Cerebellar cortex (tissue), 1 donor: ENCODE results near the gene NUP98.

Experiments
- DNase-seq: peaks from one replicate; pipeline ENCODE4 v3.0.0-alpha.2; 2015; ENCODE audit warnings: low spot score

The NUP98 gene

DNA sequence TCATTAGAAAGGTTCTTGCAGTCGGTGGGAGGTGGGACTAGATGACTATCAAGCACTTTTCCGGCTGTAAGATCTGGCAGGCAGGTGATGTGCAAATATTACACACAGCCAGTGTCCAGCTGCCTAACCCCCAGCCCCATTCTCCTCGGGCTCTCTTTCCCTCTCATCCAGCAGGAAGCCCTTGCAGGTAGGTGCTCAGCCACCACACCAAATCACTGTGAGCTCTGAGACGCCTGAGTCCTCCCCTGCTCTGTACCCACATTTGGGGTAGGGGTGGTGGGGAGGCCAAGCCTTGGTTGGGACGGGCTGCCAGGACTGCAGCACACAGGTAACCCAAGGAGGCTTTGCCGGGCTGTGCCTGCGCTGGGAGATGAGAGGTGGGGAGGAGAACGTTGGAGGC is 156.2 kb downstream of the NUP98 start:
- no peak for DNase-seq

DNA sequence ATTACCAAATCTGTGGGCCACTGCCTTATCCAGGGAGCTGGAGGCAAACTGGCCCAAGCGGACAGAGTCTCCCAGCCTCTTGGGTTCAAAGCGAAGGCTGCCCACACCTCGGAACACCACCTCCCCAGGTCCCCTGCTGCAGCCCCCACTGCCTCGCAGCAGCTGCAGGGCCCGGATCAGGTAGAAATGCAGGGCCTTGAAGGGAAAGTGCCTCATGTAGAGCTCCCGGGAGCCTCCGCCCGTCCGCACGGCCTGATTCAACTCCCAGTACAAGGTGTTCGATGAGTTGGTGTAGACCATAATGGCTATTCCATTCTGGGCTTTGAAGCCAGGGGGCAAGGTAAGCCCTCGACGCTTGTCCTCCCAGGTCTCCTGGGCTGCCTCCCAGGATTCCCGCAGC is 157.5 kb downstream of the NUP98 start:
- DNase-seq, result no peak

GRCh38 chr11:3638513-3638912 is 158.8 kb downstream of the NUP98 start:
- DNase-seq, result no peak

DNA sequence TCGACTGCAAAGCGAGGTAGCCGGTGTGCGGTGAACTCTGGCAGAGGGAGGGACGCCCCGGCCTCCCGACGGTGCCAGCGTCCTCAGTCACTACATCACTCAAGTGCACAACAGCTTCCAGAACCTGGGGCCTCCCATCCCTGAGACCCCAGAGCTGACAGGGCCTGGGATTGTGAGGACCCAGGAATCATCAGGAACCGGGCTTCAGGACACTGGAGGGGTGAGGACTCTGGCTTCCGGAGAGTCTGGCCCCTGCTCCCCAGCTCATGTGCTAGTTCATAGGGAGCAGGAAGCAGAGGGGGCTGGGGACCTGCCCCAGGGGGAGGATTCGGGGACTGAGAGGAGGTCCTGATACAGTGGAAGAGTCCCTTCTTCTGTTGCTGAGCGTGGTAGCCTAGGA is 160.2 kb downstream of the NUP98 start:
- DNase-seq, result no peak

- no peak for DNase-seq
Observed at GRCh38 chr11:3635641-3636375, 161.5 kb downstream of the NUP98 start.

DNA sequence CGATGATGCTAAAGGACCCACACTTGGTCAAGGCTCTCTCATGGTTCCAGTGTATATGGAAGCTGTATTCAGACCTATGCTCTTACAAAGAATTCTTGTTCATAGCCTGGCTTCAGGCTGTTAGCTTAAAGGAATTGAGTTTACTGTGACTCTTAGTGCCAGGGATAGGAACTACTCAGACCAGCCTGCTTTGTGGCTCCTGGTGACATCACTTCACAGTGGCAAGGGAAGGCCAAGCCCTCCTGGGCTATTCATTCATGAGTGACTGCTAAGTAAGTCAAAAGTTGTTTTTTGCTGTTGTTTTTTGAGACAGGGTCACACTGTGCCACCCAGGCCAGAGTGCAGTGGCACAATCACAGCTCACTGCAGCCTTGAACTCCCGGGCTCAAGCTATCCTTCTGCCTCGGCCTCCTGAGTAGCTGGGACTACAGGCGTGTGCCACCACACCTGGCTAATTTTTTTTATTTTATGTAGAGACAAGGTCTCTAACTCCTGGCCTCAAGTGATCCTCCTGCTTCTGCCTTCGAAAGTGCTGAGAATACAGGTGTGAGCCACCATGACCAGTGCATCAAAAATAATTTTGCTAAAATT is 165.2 kb downstream of the NUP98 start:
- no peak for DNase-seq

GRCh38 chr11:3631331-3631730 is 166.0 kb downstream of the NUP98 start:
- DNase-seq, result no peak

DNA sequence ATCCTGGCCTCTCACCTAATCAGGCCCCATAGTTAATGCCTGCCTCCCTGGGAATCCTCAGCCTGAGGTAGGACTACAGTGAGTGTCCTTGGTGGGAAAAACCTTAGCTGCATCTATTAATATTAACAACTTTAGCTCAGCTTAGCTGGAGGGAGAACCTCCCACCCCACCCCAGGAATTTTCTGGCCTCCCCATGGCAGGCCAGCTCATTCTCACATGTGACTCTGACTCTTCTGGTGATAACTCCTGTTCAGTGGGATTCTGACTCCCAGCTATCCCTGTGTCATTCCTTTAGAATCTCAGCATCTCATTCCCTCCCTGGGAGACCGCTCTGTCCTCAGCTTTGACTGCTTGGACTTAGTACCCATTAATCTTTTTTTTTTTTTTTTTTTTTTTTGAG is 170.1 kb downstream of the NUP98 start:
- no peak for DNase-seq

DNA sequence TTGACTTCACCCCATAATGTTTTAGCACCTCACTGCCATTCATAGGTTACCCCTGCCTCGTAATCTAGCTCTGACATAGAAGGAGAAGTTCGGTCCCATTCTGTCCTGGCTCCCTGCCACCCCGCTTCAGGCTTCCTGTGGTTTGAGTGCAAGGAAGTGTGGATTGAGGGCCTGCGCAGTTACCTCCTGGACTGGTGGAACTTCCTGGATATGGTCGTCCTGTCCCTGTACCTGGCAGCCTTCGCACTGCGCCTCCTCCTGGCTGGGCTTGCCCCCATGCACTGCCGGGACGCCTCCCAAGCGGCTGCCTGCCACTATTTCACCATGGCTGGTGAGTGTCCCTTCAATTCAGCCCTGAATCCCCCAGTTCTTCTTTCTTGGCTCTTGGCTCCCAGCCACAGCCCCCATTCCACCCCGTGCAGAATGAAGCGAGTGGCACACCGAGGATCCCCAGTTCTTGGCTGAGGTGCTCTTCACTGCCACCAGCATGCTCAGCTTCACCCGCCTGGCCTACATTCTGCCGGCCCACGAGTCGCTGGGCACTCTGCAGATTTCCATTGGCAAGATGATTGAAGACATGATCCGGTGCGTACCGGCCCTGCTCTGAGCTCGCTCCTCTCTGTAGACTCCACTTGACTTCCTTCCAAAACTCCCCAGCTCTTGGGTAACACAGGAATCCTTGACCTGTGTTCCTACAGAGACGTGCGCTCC is 170.9 kb downstream of the NUP98 start:
- DNase-seq, result no peak
